HCT116 (cell line): ENCODE results near the gene SMARCAL1. TPM values are rescaled to one million over a fixed set of nuclear protein-coding genes. Genes with fewer than 3 reads are reported as not detected.

Experiments used
- ATAC-seq: fragments of 200-7000 bp; cut with Tn5 transposase; 2 replicates; pipeline ENCODE4 v1.9.1; 2020; ENCODE audit warnings: mild to moderate bottlenecking, moderate library complexity
- BruUV-seq: library from RNA; stranded (reverse); fragments of 400-500 nt; replicated peaks from 2 replicates; lab custom pipeline; 2021; lab: Mats Ljungman, UMichigan
- CTCF ChIA-PET: fragments of 300-600 bp; sonication (Branson Sonifier 250); formaldehyde crosslinking; loops from one replicate; lab custom pipeline; 2021; ENCODE audit warnings: antibody characterized with exemption; lab: Charles Lee
- POLR2A ChIA-PET: fragments of 300-600, 350-600 bp; sonication (Branson Sonifier 250); formaldehyde crosslinking; loops from one replicate; lab custom pipeline; 2021; ENCODE audit warnings: antibody characterized with exemption; lab: Charles Lee
- RAD21 ChIA-PET, 2 experiments: fragments of 300-600 bp; sonication (Branson Sonifier 250); formaldehyde crosslinking; loops; one replicate each; lab custom pipeline; 2023; ENCODE audit warnings: low total read pairs in 2 of 2; ENCODE audit not compliant: uncharacterized antibody in 2 of 2, unreplicated experiment in 2 of 2, low non-redundant PET in 1 of 2; lab: Charles Lee
- DNase-seq: peaks from one replicate; pipeline ENCODE4 v3.0.0-alpha.2; 2010; ENCODE audit warnings: low read depth, low spot score
- H2AFZ ChIP-seq: fragments of 200-600 bp; shearing (Covaris generic), sonication (generic); 2 replicates; pipeline ENCODE4 v1.6.1; 2017; ENCODE audit warnings: low read depth, mixed run types, mixed read lengths, antibody characterized with exemption, low read length; ENCODE audit not compliant: poor library complexity, severe bottlenecking
- H3K27ac ChIP-seq: 2 replicates; pipeline ENCODE4 v1.5.1; 2012; ENCODE audit warnings: low read depth, low read length
- H3K27me3 ChIP-seq: fragments of 200-600 bp; sonication (generic); 2 replicates; pipeline ENCODE4 v1.6.1; 2016; ENCODE audit warnings: mixed run types, low read length, mixed read lengths; ENCODE audit not compliant: insufficient read depth
- H3K36me3 ChIP-seq, 2 experiments: fragments of 200-500 bp in 1 of 2; fragments of 200-600 bp in 1 of 2; sonication (Bioruptor generic) in 1 of 2; sonication (generic) in 1 of 2; 2 replicates each; pipeline versions ENCODE4 v1.5.1 to v1.6.1; 2014 to 2016; ENCODE audit warnings: low read length in 2 of 2, inconsistent platforms in 1 of 2, mixed read lengths in 1 of 2, mixed run types in 1 of 2; ENCODE audit not compliant: insufficient read depth in 2 of 2, control insufficient read depth in 1 of 2
- H3K4me1 ChIP-seq, 2 experiments: fragments of 200-600 bp in 1 of 2; sonication (generic) in 1 of 2; 2 replicates each; pipeline versions ENCODE4 v1.5.1 to v1.6.1; 2012 to 2017; ENCODE audit warnings: low read length in 2 of 2, inconsistent platforms in 1 of 2, mild to moderate bottlenecking in 1 of 2, mixed read lengths in 1 of 2, mixed run types in 1 of 2, moderate library complexity in 1 of 2; ENCODE audit not compliant: insufficient read depth in 2 of 2, control insufficient read depth in 1 of 2
- H3K4me2 ChIP-seq: fragments of 200-600 bp; sonication (generic); 2 replicates; pipeline ENCODE4 v1.6.1; 2017; ENCODE audit warnings: mixed run types, low read length, mixed read lengths
- H3K4me3 ChIP-seq, 2 experiments: fragments of 200-600 bp in 1 of 2; sonication (generic) in 1 of 2; replicated peaks in 1 of 2; 2 replicates each; pipeline ENCODE4 v1.5.1; 2011 to 2016; ENCODE audit warnings: low read length in 2 of 2, control low read depth in 1 of 2, low read depth in 1 of 2, mild to moderate bottlenecking in 1 of 2, mixed read lengths in 1 of 2, mixed run types in 1 of 2
- H3K79me2 ChIP-seq: fragments of 200-600 bp; sonication (generic); 2 replicates; pipeline ENCODE4 v1.6.1; 2017; ENCODE audit warnings: mild to moderate bottlenecking, mixed run types, low read length, moderate library complexity, mixed read lengths; ENCODE audit not compliant: insufficient read depth
- H3K9ac ChIP-seq: fragments of 200-600 bp; sonication (generic); 2 replicates; pipeline ENCODE4 v1.6.1; 2016; ENCODE audit warnings: low read length, mixed read lengths
- H3K9me2 ChIP-seq: fragments of 200-600 bp; sonication (generic), shearing (Covaris generic); 2 replicates; pipeline ENCODE4 v1.6.1; 2017; ENCODE audit warnings: mixed run types, mild to moderate bottlenecking, moderate library complexity; ENCODE audit not compliant: insufficient read depth
- H3K9me3 ChIP-seq, 2 experiments: fragments of 200-500 bp in 1 of 2; fragments of 200-600 bp in 1 of 2; sonication (Bioruptor generic) in 1 of 2; sonication (generic) in 1 of 2; 2 replicates each; pipeline ENCODE4 v1.6.1; 2014 to 2017; ENCODE audit warnings: low read length in 2 of 2, mixed read lengths in 2 of 2, inconsistent platforms in 1 of 2, low read depth in 1 of 2, mild to moderate bottlenecking in 1 of 2, mixed run types in 1 of 2, moderate library complexity in 1 of 2; ENCODE audit not compliant: control insufficient read depth in 1 of 2, insufficient read depth in 1 of 2
- H4K20me1 ChIP-seq: fragments of 200-600 bp; sonication (generic), shearing (Covaris generic); 2 replicates; pipeline ENCODE4 v1.6.1; 2017; ENCODE audit warnings: mixed run types, mild to moderate bottlenecking, moderate library complexity; ENCODE audit not compliant: insufficient read depth
- CBX3 ChIP-seq: IDR thresholded peaks from 2 replicates; pipeline ENCODE4 v1.6.1; 2012; ENCODE audit warnings: low read depth
- CEBPB ChIP-seq: IDR thresholded peaks from 2 replicates; pipeline ENCODE4 v1.6.1; 2012; ENCODE audit warnings: low read depth
- CTCF ChIP-seq, 3 experiments: fragments of 200-600 bp in 1 of 3; sonication (generic) in 1 of 3; IDR thresholded peaks in 2 of 3; conservative IDR thresholded peaks in 1 of 3; 2 replicates each; pipeline ENCODE4 v1.5.1; 2012 to 2017; ENCODE audit warnings: low read depth in 2 of 3, low read length in 2 of 3, antibody characterized with exemption in 1 of 3, borderline replicate concordance in 1 of 3, control low read depth in 1 of 3, mild to moderate bottlenecking in 1 of 3, mixed read lengths in 1 of 3, mixed run types in 1 of 3, moderate library complexity in 1 of 3; ENCODE audit not compliant: insufficient read depth in 1 of 3
- EGR1 ChIP-seq: IDR thresholded peaks from 2 replicates; pipeline ENCODE4 v1.6.1; 2012; ENCODE audit warnings: low read depth
- ELF1 ChIP-seq: IDR thresholded peaks from 2 replicates; pipeline ENCODE4 v1.6.1; 2012; ENCODE audit warnings: low read depth, borderline replicate concordance
- EZH2 ChIP-seq: fragments of 200-600 bp; sonication (generic); IDR thresholded peaks from 2 replicates; pipeline ENCODE4 v1.6.1; 2017; ENCODE audit warnings: antibody characterized with exemption, mixed run types
- EZH2phosphoT487 ChIP-seq: fragments of 200-600 bp; IDR thresholded peaks from 2 replicates; pipeline ENCODE4 v1.6.1; 2018; ENCODE audit warnings: antibody characterized with exemption, borderline replicate concordance
- MAX ChIP-seq: IDR thresholded peaks from 2 replicates; pipeline ENCODE4 v1.6.1; 2012
- POLR2A ChIP-seq: IDR thresholded peaks from 2 replicates; pipeline ENCODE4 v1.7.0; 2011; ENCODE audit warnings: borderline replicate concordance; ENCODE audit not compliant: insufficient read depth, insufficient read length; ENCODE audit errors: extremely low read depth
- RAD21 ChIP-seq: IDR thresholded peaks from 2 replicates; pipeline ENCODE4 v1.6.1; 2012; ENCODE audit warnings: low read depth, mild to moderate bottlenecking
- SP1 ChIP-seq: IDR thresholded peaks from 2 replicates; pipeline ENCODE4 v1.6.1; 2012; ENCODE audit warnings: low read depth
- SRF ChIP-seq: IDR thresholded peaks from 2 replicates; pipeline ENCODE4 v1.6.1; 2012; ENCODE audit warnings: low read depth
- ZBTB33 ChIP-seq: IDR thresholded peaks from 2 replicates; pipeline ENCODE4 v1.6.1; 2011; ENCODE audit warnings: mild to moderate bottlenecking, low read length, moderate library complexity; ENCODE audit not compliant: insufficient replicate concordance; ENCODE audit errors: extremely low read depth
- ZFX ChIP-seq: fragments of 450-650 bp; IDR thresholded peaks from 2 replicates; pipeline ENCODE4 v1.6.1; 2017
- intact Hi-C: fragments of 100-400 bp; cut with micrococcal nuclease; formaldehyde crosslinking; loops from 2 replicates; pipeline ENCODE4 v1.10.0; 2022
- total RNA-seq: library from RNA; stranded (reverse); gene quantifications from one replicate; pipeline ENCODE4 v1.2.1, GENCODE V29; 2021; ENCODE audit not compliant: unreplicated experiment

SMARCAL1 gene
- total RNA-seq, 1 experiment from 2014 or later, result 18.0 TPM

GRCh38 chr2:216414772-216415319 is 2.6 kb downstream of the SMARCAL1 start:
- Histone ChIP-seq H3K27ac (no peak overlapping the region), H3K4me3 (no peak overlapping the region), H3K9ac (no peak overlapping the region), H3K4me1 (peaks cover 0 to 11% of the 10 kb centered on the region in 2 experiments; a peak in 2 of 4 replicates)
- no peak for ATAC-seq
- BruUV-seq, result no TSS peak
- TF ChIP-seq SRF (no peak), CEBPB (no peak), EZH2phosphoT487 (no peak), ZFX (no peak), POLR2A (no peak), RAD21 (no peak), EGR1 (no peak), MAX (no peak), EZH2 (no peak), ZBTB33 (no peak), ELF1 (no peak), CBX3 (no peak), CTCF (IDR thresholded peaks at IDR 0.05 in 2 of 3, conservative IDR thresholded peaks at IDR 0.05 in 1 of 3; ENCODE audit: borderline replicate concordance in 1 of 3, insufficient read depth in 1 of 3, low read depth in 2 of 3, low read length in 2 of 3) (no peak), SP1 (no peak)
- TF ChIP-seq, all 23 proteins: peak for 0
- no peak for DNase-seq
- Histone ChIP-seq H3K4me2 (no peak overlapping the region), H3K27me3 (no peaks in the 10 kb centered on the region), H3K9me3 (no peaks in the 10 kb centered on the region), H2AFZ (no peak overlapping the region), H3K79me2 (no peaks in the 10 kb centered on the region), H3K9me2 (no peaks in the 10 kb centered on the region), H4K20me1 (no peaks in the 10 kb centered on the region), H3K36me3 (no peaks in the 10 kb centered on the region)
- POLR2A ChIA-PET, result no interaction called here
- RAD21 ChIA-PET, result no interaction called here
- intact Hi-C loops, result loop anchor here (5.0 to 10.0 kb wide), 2 partner anchors 82 to 270 kb away; partner anchors contain the start of gene RPL37A
- CTCF ChIA-PET, result interaction anchor here (0.6 kb wide), 1 partner anchor 305 kb away, joined by 3 read pairs; no protein-coding TSS in a partner anchor
